ENCODE results near the gene BMF.

GRCh38 chr15:40060236-40060961, 48.3 kb downstream of the BMF start:
- TF ChIP-seq HOXB5 (CRISPR knock-in tag; IDR thresholded peaks at IDR 0.05): no peak
- no peak for TF ChIP-seq CTCF (IDR thresholded peaks at IDR 0.05)
- no peak for TF ChIP-seq SREBF2 (IDR thresholded peaks at IDR 0.05)
- TF ChIP-seq MAX (IDR thresholded peaks at IDR 0.05): no peak
- TF ChIP-seq HDAC2 (IDR thresholded peaks at IDR 0.05): no peak
- TF ChIP-seq HMGXB4 (CRISPR knock-in tag; IDR thresholded peaks at IDR 0.05; ENCODE audit: borderline replicate concordance): no peak
